Small intestine (tissue), 16 donors: ENCODE measurements around the gene CTSL. TPM values are rescaled to one million over a fixed set of nuclear protein-coding genes. Genes with fewer than 3 reads are reported as not detected.

Experiments
- DNase-seq, 2 donors: peaks; one replicate each; pipeline versions ENCODE4 v3.0.0 to v3.0.0-alpha.2; 2013
- FAIRE-seq: peaks from 2 replicates; lab custom pipeline; 2012; peaks lifted over from hg19 to GRCh38; lab: Jason Lieb, UNC
- H3K27ac ChIP-seq, 3 donors: one replicate each; pipeline ENCODE4 v1.5.1; 2013; ENCODE audit warnings: low read length in 2 of 3, mild to moderate bottlenecking in 2 of 3, control low read depth in 1 of 3, inconsistent platforms in 1 of 3, low read depth in 1 of 3, moderate library complexity in 1 of 3
- H3K27me3 ChIP-seq, 3 donors: one replicate each; pipeline ENCODE4 v1.6.1; 2013; ENCODE audit warnings: low read length in 3 of 3, inconsistent platforms in 1 of 3; ENCODE audit not compliant: control insufficient read depth in 3 of 3, insufficient read depth in 3 of 3
- H3K36me3 ChIP-seq, 3 donors: one replicate each; pipeline ENCODE4 v1.6.1; 2013; ENCODE audit warnings: low read length in 3 of 3, inconsistent platforms in 1 of 3, low read depth in 1 of 3, mild to moderate bottlenecking in 1 of 3, moderate library complexity in 1 of 3; ENCODE audit not compliant: control insufficient read depth in 3 of 3, insufficient read depth in 2 of 3
- H3K4me1 ChIP-seq, 3 donors: one replicate each; pipeline ENCODE4 v1.6.1; 2013; ENCODE audit warnings: low read length in 2 of 3, inconsistent platforms in 1 of 3, low read depth in 1 of 3, mild to moderate bottlenecking in 1 of 3, moderate library complexity in 1 of 3; ENCODE audit not compliant: control insufficient read depth in 3 of 3, insufficient read depth in 2 of 3
- H3K4me3 ChIP-seq, 3 donors: one replicate each; pipeline ENCODE4 v1.5.1; 2013; ENCODE audit warnings: low read length in 3 of 3, control low read depth in 1 of 3, inconsistent platforms in 1 of 3, low read depth in 1 of 3, mild to moderate bottlenecking in 1 of 3, moderate library complexity in 1 of 3
- H3K9me3 ChIP-seq, 2 donors: one replicate each; pipeline ENCODE4 v1.6.1; 2013; ENCODE audit warnings: low read depth in 1 of 2, low read length in 1 of 2; ENCODE audit not compliant: control insufficient read depth in 2 of 2, insufficient read depth in 1 of 2
- WGBS, 3 donors: extraction: QIAGEN DNeasy Blood & Tissue Kit; methylation state at CpG; one replicate each; pipeline ENCODE4 v1.1.7; 2013; 5-methylcytosine and 5-hydroxymethylcytosine counted together
- long read RNA-seq, 10 donors: transcript quantifications; one replicate each; lab custom pipeline, GENCODE V29; 2026
- polyA plus RNA-seq, 4 donors: library from polyadenylated mRNA; stranded (reverse) in 3 of 4; unstranded in 1 of 4; fragments of 200-250 nt in 3 of 4; fragments of 120-200 nt in 1 of 4; gene quantifications; one replicate each; pipeline versions ENCODE4 v1.2.1 to v1.2.3, GENCODE V29; 2013
- donor health status: healthy with polysubstance abuse.
- donor health status: control.
- donor health status: control.
- donor health status: Bipolar disorder and iron deficiency.
- donor health status: healthy.

Gene CTSL
- polyA plus RNA-seq: 100 to 1,000 TPM in 1 of 4 donors, 10 to 100 TPM in 3; 21.0 to 108 (median 57.1) TPM
- long read RNA-seq, donor 1, transcript CTSL-203 (8 exons, 2,177 nt): minor isoform, 19 of 149 reads
- long read RNA-seq, donor 1, transcript CTSL-201 (8 exons, 1,436 nt): major isoform, 45 of 149 reads
- long read RNA-seq, donor 1, partial matches to known transcripts: 68 of 149 reads
- long read RNA-seq, donor 1, other reads (novel, unspliced or antisense): 13 of 149 reads
- long read RNA-seq, donor 2, transcript CTSL-201 (8 exons, 1,436 nt): major isoform, 5 of 23 reads
- long read RNA-seq, donor 2, partial matches to known transcripts: 17 of 23 reads
- long read RNA-seq, donor 2, other reads (novel, unspliced or antisense): 0 of 23 reads
- long read RNA-seq, donor 3, transcript CTSL-201 (8 exons, 1,436 nt): major isoform, 5 of 16 reads
- long read RNA-seq, donor 3, partial matches to known transcripts: 7 of 16 reads
- long read RNA-seq, donor 3, other reads (novel, unspliced or antisense): 0 of 16 reads
- long read RNA-seq, donor 4, partial matches to known transcripts: 0 of 1 reads
- long read RNA-seq, donor 4, other reads (novel, unspliced or antisense): 0 of 1 reads
- long read RNA-seq, donor 5, partial matches to known transcripts: 49 of 52 reads
- long read RNA-seq, donor 5, other reads (novel, unspliced or antisense): 0 of 52 reads
- long read RNA-seq, donor 6, transcript CTSL-201 (8 exons, 1,436 nt): major isoform, 10 of 25 reads
- long read RNA-seq, donor 6, partial matches to known transcripts: 6 of 25 reads
- long read RNA-seq, donor 6, other reads (novel, unspliced or antisense): 5 of 25 reads
- long read RNA-seq, donor 7, transcript CTSL-201 (8 exons, 1,436 nt): minor isoform, 18 of 182 reads
- long read RNA-seq, donor 7, transcript CTSL-203 (8 exons, 2,177 nt): major isoform, 21 of 182 reads
- long read RNA-seq, donor 7, partial matches to known transcripts: 136 of 182 reads
- long read RNA-seq, donor 7, other reads (novel, unspliced or antisense): 7 of 182 reads
- long read RNA-seq, donor 8, partial matches to known transcripts: 6 of 7 reads
- long read RNA-seq, donor 8, other reads (novel, unspliced or antisense): 0 of 7 reads
- long read RNA-seq, donor 9, transcript CTSL-201 (8 exons, 1,436 nt): major isoform, 5 of 21 reads
- long read RNA-seq, donor 9, partial matches to known transcripts: 15 of 21 reads
- long read RNA-seq, donor 9, other reads (novel, unspliced or antisense): 0 of 21 reads
- long read RNA-seq, donor 10, transcript CTSL-203 (8 exons, 2,177 nt): minor isoform, 14 of 102 reads
- long read RNA-seq, donor 10, transcript CTSL-201 (8 exons, 1,436 nt): major isoform, 27 of 102 reads
- long read RNA-seq, donor 10, partial matches to known transcripts: 52 of 102 reads
- long read RNA-seq, donor 10, other reads (novel, unspliced or antisense): 7 of 102 reads

- Histone ChIP-seq H3K36me3 (peaks cover 0 to 8% (median 0%) of the 10 kb centered on the region in 3 donors), H3K4me1 (peaks cover 0 to 8% (median 0%) of the 10 kb centered on the region in 3 donors), H3K27ac (peak within 1 kb of the TSS; percentile 71 to 94 (median 83)), H3K9me3 (no peaks in the 10 kb centered on the region), H3K27me3 (peaks cover 0 to 3% (median 0%) of the 10 kb centered on the region in 3 donors), H3K4me3 (peak within 1 kb of the TSS; percentile 46 to 73 (median 57))
- DNase-seq: peak; percentile 85 to 87
- 0 to 1% (median 1%) methylated on average over 53 to 67 of the region's 67 CpGs for WGBS, 3 donors
- no peak for FAIRE-seq
These were observed at the start of gene CTSL for GRCh38 chr9:87725900-87726709. Gene CTSL, plus strand, starts transcription at chr9:87726119. Its CDS starts 1,485 bp downstream, at chr9:87727604.

- H3K27ac ChIP-seq: no peak overlapping the region
- peak in 1 of 2 donors; percentile 20 for DNase-seq
- no peaks in the 10 kb centered on the region for H3K27me3 ChIP-seq
- no peak overlapping the region for H3K4me3 ChIP-seq
- H3K36me3 ChIP-seq: peaks cover 0 to 22% (median 5%) of the 10 kb centered on the region in 3 donors
- 74 to 80% (median 79%) methylated on average over 14 of the region's 14 CpGs for WGBS, 3 donors
- no peak for FAIRE-seq
- peaks cover 0 to 7% (median 0%) of the 10 kb centered on the region in 3 donors for H3K4me1 ChIP-seq
- no peaks in the 10 kb centered on the region for H3K9me3 ChIP-seq
These were observed 48.7 kb upstream of the CTSL start for GRCh38 chr9:87676976-87677775.

- DNase-seq (no peak), FAIRE-seq (no peak)
- Histone ChIP-seq H3K4me3 (no peak overlapping the region), H3K36me3 (peaks cover 0 to 14% (median 5%) of the 10 kb centered on the region in 3 donors), H3K27ac (no peak overlapping the region), H3K4me1 (peaks cover 0 to 7% (median 0%) of the 10 kb centered on the region in 3 donors), H3K9me3 (no peaks in the 10 kb centered on the region), H3K27me3 (no peaks in the 10 kb centered on the region)
- 89 to 92% (median 91%) methylated on average over 17 of the region's 17 CpGs for WGBS, 3 donors
These were observed 47.9 kb upstream of the CTSL start for GRCh38 chr9:87677776-87678587.

- peaks cover 0 to 16% (median 5%) of the 10 kb centered on the region in 3 donors for H3K36me3 ChIP-seq
- no peaks in the 10 kb centered on the region for H3K9me3 ChIP-seq
- DNase-seq (peak; percentile 66 to 78), FAIRE-seq (no peak)
- no peak overlapping the region for H3K4me3 ChIP-seq
- 60 to 75% (median 74%) methylated on average over 9 of the region's 9 CpGs for WGBS, 3 donors
- peaks cover 0 to 7% (median 0%) of the 10 kb centered on the region in 3 donors for H3K4me1 ChIP-seq
- no peaks in the 10 kb centered on the region for H3K27me3 ChIP-seq
- no peak overlapping the region for H3K27ac ChIP-seq
These were observed 47.1 kb upstream of the CTSL start for GRCh38 chr9:87678650-87679355.

- DNase-seq (peak in 1 of 2 donors; percentile 45), FAIRE-seq (no peak)
- Histone ChIP-seq H3K27ac (no peak overlapping the region), H3K4me3 (no peak overlapping the region), H3K27me3 (no peaks in the 10 kb centered on the region), H3K4me1 (peaks cover 0 to 14% (median 0%) of the 10 kb centered on the region in 3 donors), H3K36me3 (peaks cover 0 to 26% (median 5%) of the 10 kb centered on the region in 3 donors), H3K9me3 (no peaks in the 10 kb centered on the region)
- 89 to 96% (median 91%) methylated on average over 11 of the region's 11 CpGs for WGBS, 3 donors
These were observed 44.5 kb upstream of the CTSL start for GRCh38 chr9:87681271-87682061.
